K562 (cell line): ENCODE results near the gene EVX1. TPM values are rescaled to one million over a fixed set of nuclear protein-coding genes. Genes with fewer than 3 reads are reported as not detected.

Source experiments
- ATAC-seq: fragments of 200-7000 bp; cut with Tn5 transposase; 3 replicates; pipeline ENCODE4 v1.9.1; 2020; ENCODE audit warnings: moderate library complexity
- BruUV-seq: library from RNA; stranded (reverse); fragments of 400-500 nt; replicated peaks from 2 replicates; lab custom pipeline; 2021; lab: Mats Ljungman, UMichigan
- CTCF ChIA-PET: fragments of 300-600 bp; formaldehyde crosslinking; extraction: SDS; loops from one replicate; lab custom pipeline; 2021; ENCODE audit warnings: low intra/inter-chr PET ratio; lab: Yijun Ruan, JAX
- POLR2A ChIA-PET: fragments of 300-600, 350-650 bp; sonication (Branson Sonifier 250); formaldehyde crosslinking; extraction: SDS; loops from one replicate; lab custom pipeline; 2021; ENCODE audit warnings: antibody characterized with exemption, inconsistent platforms; lab: Yijun Ruan, JAX
- DNase-seq, 4 experiments: peaks; one replicate each; pipeline versions ENCODE4 v3.0.0 to v3.0.0-alpha.2; 2011 to 2018; ENCODE audit warnings: low spot score in 3 of 4, mixed read lengths in 3 of 4; ENCODE audit errors: extremely low read depth in 1 of 4
- FAIRE-seq: peaks from 2 replicates; lab custom pipeline; 2011; peaks lifted over from hg19 to GRCh38; lab: Jason Lieb, UNC
- H2AFZ ChIP-seq: 2 replicates; pipeline ENCODE4 v1.6.0; 2011; ENCODE audit warnings: low read depth, low read length, control low read depth, inconsistent platforms
- H3K27ac ChIP-seq: fragments of 200-600 bp; 3 replicates; pipeline ENCODE4 v1.8.0; 2011; ENCODE audit warnings: low read depth, mild to moderate bottlenecking, control low read depth, inconsistent platforms, low read length, moderate library complexity, mixed read lengths; ENCODE audit errors: extremely low read depth
- H3K27me3 ChIP-seq, 2 experiments: fragments of 300-600 bp in 1 of 2; 2 replicates in 1 of 2; 3 replicates in 1 of 2; pipeline versions ENCODE4 v1.6.0 to v1.8.0; 2011; ENCODE audit warnings: inconsistent platforms in 2 of 2, low read length in 2 of 2, mild to moderate bottlenecking in 1 of 2, mixed read lengths in 1 of 2, moderate library complexity in 1 of 2; ENCODE audit not compliant: control insufficient read depth in 2 of 2, insufficient read depth in 2 of 2
- H3K36me3 ChIP-seq: fragments of 300-600 bp; 3 replicates; pipeline ENCODE4 v1.8.0; 2011; ENCODE audit warnings: mild to moderate bottlenecking, low read length, inconsistent platforms; ENCODE audit not compliant: control insufficient read depth, insufficient read depth
- H3K4me1 ChIP-seq, 2 experiments: fragments of 200-600 bp in 1 of 2; replicated peaks in 1 of 2; 2 replicates in 1 of 2; 3 replicates in 1 of 2; pipeline versions ENCODE4 v1.5.1 to v1.8.0; 2011; ENCODE audit warnings: inconsistent platforms in 2 of 2, low read length in 2 of 2, mild to moderate bottlenecking in 1 of 2, mixed read lengths in 1 of 2, moderate library complexity in 1 of 2; ENCODE audit not compliant: control insufficient read depth in 2 of 2, insufficient read depth in 2 of 2
- H3K4me2 ChIP-seq: 2 replicates; pipeline ENCODE4 v1.6.1; 2011; ENCODE audit warnings: low read length, control low read depth, inconsistent platforms, mixed read lengths; ENCODE audit not compliant: insufficient read depth
- H3K4me3 ChIP-seq: fragments of 200-600 bp; sonication (generic), shearing (Covaris generic); 2 replicates; pipeline ENCODE4 v1.5.1; 2016; ENCODE audit warnings: control low read depth, inconsistent platforms
- H3K79me2 ChIP-seq: fragments of 200-600 bp; 3 replicates; pipeline ENCODE4 v1.8.0; 2011; ENCODE audit warnings: low read length, inconsistent platforms; ENCODE audit not compliant: control insufficient read depth, insufficient read depth
- H3K9ac ChIP-seq, 2 experiments: 2 replicates each; pipeline versions ENCODE4 v1.6.0 to v1.6.1; 2011; ENCODE audit warnings: low read depth in 2 of 2, low read length in 2 of 2, control low read depth in 1 of 2, inconsistent platforms in 1 of 2, mild to moderate bottlenecking in 1 of 2, mixed read lengths in 1 of 2; ENCODE audit not compliant: insufficient read depth in 1 of 2
- H3K9me1 ChIP-seq: one replicate; pipeline ENCODE4 v1.6.0; 2011; ENCODE audit warnings: inconsistent platforms, mild to moderate bottlenecking, low read length, moderate library complexity; ENCODE audit not compliant: control insufficient read depth, insufficient read depth
- H3K9me3 ChIP-seq: replicated peaks from 2 replicates; pipeline ENCODE4 v1.5.1; 2011; ENCODE audit warnings: low read depth, low read length, inconsistent platforms; ENCODE audit not compliant: control insufficient read depth, insufficient read depth
- H4K20me1 ChIP-seq: replicated peaks from 2 replicates; pipeline ENCODE4 v1.6.1; 2011; ENCODE audit warnings: low read length, inconsistent platforms, mixed read lengths; ENCODE audit not compliant: control insufficient read depth, insufficient read depth
- ZBTB8A ChIP-seq: fragments of 450-650 bp; IDR thresholded peaks from 2 replicates; pipeline ENCODE4 v1.6.1; 2018; ENCODE audit warnings: mild to moderate bottlenecking, moderate library complexity; ENCODE audit not compliant: partially characterized antibody
- in situ Hi-C: fragments of 300-500 bp; cut with MboI; formaldehyde crosslinking; loops from 4 replicates; pipeline ENCODE4 v1.15.0; 2018; ENCODE audit warnings: inconsistent platforms, mixed read lengths
- intact Hi-C: fragments of 100-400 bp; cut with micrococcal nuclease; formaldehyde crosslinking; loops from 2 replicates; pipeline ENCODE4 v1.14.2; 2022
- polyA plus RNA-seq, 8 experiments: library from polyadenylated mRNA; depleted of rRNA in 4 of 8; stranded (reverse) in 5 of 8; unstranded in 3 of 8; fragments of >200 nt; fragmentation: Nextera tagmentation in 2 of 8; fragmentation: Illumina TruSeq in 1 of 8; extraction: Ambion mirVana in 2 of 8; extraction: Trizol in 1 of 8; gene quantifications; 2 replicates each; pipeline versions ENCODE4 v1.2.1 to v1.2.3, GENCODE V29; 2011 to 2014; ENCODE audit warnings: inconsistent platforms in 1 of 8, missing spikeins in 1 of 8
- total RNA-seq, 7 experiments: library from RNA; depleted of rRNA in 6 of 7; stranded (reverse); fragments of >200 nt in 6 of 7; fragmentation: Illumina TruSeq in 2 of 7; extraction: Trizol in 2 of 7; gene quantifications; 2 replicates each; pipeline versions ENCODE4 v1.2.1 to v1.2.3, GENCODE V29; 2011 to 2021; ENCODE audit warnings: low replicate concordance in 1 of 7
- TF ChIP-seq, protein P1 (sequence below): fragments of 250-450 bp; sonication (Bioruptor Pico); IDR thresholded peaks from 2 replicates; pipeline ENCODE4 v1.8.0; 2022; ENCODE audit warnings: inconsistent platforms, mild to moderate bottlenecking, moderate library complexity, borderline replicate concordance
- TF ChIP-seq, protein P2 (sequence below): IDR thresholded peaks from 2 replicates; pipeline ENCODE4 v1.6.1; 2016; ENCODE audit warnings: missing genetic modification characterization, missing compliant biosample characterization

Gene EVX1
- total and polyA plus RNA-seq, 9 of the 15 experiments (the other 6 are each of a cell fraction or from before 2014, with no cell fraction given) = not detected

DNA sequence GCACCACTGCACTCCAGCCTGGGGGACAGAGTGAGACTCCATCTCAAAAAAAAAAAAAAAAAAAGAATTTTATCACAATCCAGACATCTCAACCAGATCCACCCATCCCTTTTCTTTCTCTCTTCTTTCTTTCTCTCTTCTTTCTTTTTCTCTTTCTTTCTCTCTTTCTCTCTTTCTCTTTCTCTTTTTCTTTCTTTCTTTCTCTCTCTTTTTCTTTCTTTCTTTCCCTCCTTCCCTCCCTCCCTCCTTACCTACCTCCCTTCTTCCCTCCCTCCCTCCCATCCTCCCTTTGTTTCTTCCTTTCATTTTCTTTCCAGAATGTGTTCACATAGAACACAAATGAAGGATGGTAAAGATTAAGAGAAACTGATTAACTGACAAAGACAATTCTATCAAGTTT, 24.7 kb upstream of the EVX1 start:
- Histone ChIP-seq H3K4me2 (no peak overlapping the region), H3K9me3 (no peaks in the 10 kb centered on the region), H3K9me1 (no peaks in the 10 kb centered on the region), H3K4me3 (no peak overlapping the region), H2AFZ (no peak overlapping the region), H3K27ac (no peak overlapping the region), H3K79me2 (no peaks in the 10 kb centered on the region), H3K27me3 (peaks cover 42 to 65% of the 10 kb centered on the region in 2 experiments), H3K9ac (no peak overlapping the region), H3K4me1 (peaks cover 0 to 16% of the 10 kb centered on the region in 2 experiments; a peak in 1 of 5 replicates), H3K36me3 (no peaks in the 10 kb centered on the region), H4K20me1 (no peaks in the 10 kb centered on the region)
- in situ Hi-C loops (no loop called here), intact Hi-C loops (no loop called here)
- DNase-seq (no peak), FAIRE-seq (no peak), ATAC-seq (no peak)
- ChIA-PET CTCF (no interaction called here), POLR2A (no interaction called here)
- BruUV-seq = no TSS peak
- TF ChIP-seq, protein P1, sequence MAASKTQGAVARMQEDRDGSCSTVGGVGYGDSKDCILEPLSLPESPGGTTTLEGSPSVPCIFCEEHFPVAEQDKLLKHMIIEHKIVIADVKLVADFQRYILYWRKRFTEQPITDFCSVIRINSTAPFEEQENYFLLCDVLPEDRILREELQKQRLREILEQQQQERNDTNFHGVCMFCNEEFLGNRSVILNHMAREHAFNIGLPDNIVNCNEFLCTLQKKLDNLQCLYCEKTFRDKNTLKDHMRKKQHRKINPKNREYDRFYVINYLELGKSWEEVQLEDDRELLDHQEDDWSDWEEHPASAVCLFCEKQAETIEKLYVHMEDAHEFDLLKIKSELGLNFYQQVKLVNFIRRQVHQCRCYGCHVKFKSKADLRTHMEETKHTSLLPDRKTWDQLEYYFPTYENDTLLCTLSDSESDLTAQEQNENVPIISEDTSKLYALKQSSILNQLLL (CRISPR knock-in tag) = no peak
- TF ChIP-seq ZBTB8A = no peak
- TF ChIP-seq, protein P2, sequence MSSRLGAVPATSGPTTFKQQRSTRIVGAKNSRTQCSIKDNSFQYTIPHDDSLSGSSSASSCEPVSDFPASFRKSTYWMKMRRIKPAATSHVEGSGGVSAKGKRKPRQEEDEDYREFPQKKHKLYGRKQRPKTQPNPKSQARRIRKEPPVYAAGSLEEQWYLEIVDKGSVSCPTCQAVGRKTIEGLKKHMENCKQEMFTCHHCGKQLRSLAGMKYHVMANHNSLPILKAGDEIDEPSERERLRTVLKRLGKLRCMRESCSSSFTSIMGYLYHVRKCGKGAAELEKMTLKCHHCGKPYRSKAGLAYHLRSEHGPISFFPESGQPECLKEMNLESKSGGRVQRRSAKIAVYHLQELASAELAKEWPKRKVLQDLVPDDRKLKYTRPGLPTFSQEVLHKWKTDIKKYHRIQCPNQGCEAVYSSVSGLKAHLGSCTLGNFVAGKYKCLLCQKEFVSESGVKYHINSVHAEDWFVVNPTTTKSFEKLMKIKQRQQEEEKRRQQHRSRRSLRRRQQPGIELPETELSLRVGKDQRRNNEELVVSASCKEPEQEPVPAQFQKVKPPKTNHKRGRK (tag) = peak; percentile 53; the same call in 1 of the 2 replicates
